ENCODE data around the gene RIPK1.
"Not testable (repeated sequence)": the region's sequence is repeated elsewhere in the genome, so short reads cannot be mapped to it uniquely, and the experiment has no call there.

RIPK1 gene

GRCh38 chr6:3156184-3157130 is 88.2 kb downstream of the RIPK1 start:
- H3K27me3 ChIP-seq (replicated peaks); in situ Hi-C loops (cut with HindIII; ENCODE audit: low pct_ligation_motif_present, low sequenced_read_pairs); DNase-seq: not testable (repeated sequence)
- Histone ChIP-seq H3K27ac (peak overlapping the region; percentile 91), H3K36me3 (replicated peaks) (peaks cover 27% of the 10 kb centered on the region), H3K4me3 (ENCODE audit: low read depth, low read length) (peak overlapping the region; percentile 70)
- TF ChIP-seq CTCF (IDR thresholded peaks at IDR 0.05; ENCODE audit: low read depth, low read length, missing control alignments), result peak; percentile 3

DNA sequence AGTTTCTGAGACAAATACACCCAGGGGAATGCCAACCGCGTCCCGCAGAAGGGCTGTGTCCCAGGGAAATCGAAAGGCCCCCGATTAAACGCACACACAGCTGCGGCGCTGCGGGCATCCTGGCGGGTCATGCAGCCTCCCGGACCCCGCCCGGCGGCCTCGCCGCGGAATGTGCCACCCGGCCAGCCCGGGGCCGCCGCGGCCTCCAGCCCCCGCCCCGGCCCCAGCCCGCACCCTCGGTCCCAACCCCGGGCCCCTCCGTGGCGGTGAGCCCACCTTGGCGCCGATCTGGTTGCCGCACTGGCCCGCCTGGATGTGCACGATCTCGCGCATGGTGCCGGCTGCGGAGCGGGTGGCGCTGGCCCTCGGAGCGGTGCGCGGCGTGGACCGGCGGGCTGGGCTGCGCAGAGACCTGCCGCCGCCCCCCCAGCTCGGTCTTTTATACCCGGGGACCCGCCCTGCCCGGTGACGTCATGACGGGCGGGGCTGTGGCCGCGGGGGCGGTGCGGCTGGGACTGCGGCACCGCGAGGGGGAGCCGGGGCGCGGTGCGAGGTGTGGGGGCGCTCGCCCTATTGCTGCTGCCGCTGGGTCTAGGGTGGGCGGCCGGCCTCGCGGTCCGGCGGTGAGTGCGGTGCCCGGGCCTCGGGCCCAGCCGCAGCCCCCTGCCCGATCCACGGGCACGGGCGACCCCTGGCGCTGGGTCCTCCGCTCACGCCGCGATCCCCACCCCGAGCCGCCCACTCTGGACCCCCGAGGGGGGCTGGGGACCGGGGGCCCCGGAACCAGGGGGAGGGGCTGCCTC is 89.0 kb downstream of the RIPK1 start, which contains the start of gene TUBB2A:
TSS of gene TUBB2A (minus strand) at position 414 of the 803 bp plus-strand sequence. CDS start at position 333, 81 bp downstream.
- peak within 1 kb of the TSS; percentile 70 for H3K4me3 ChIP-seq (ENCODE audit: low read depth, low read length)
- DNase-seq, result peak; percentile 59
- no peaks in the 10 kb centered on the region for H3K27me3 ChIP-seq (replicated peaks)
- H3K27ac ChIP-seq, result peak within 1 kb of the TSS; percentile 91
- TF ChIP-seq CTCF (IDR thresholded peaks at IDR 0.05; ENCODE audit: low read depth, low read length, missing control alignments), result peak; percentile 38
- in situ Hi-C loops (cut with HindIII; ENCODE audit: low pct_ligation_motif_present, low sequenced_read_pairs), result no loop called here
- H3K36me3 ChIP-seq (replicated peaks), result peaks cover 23% of the 10 kb centered on the region

DNA sequence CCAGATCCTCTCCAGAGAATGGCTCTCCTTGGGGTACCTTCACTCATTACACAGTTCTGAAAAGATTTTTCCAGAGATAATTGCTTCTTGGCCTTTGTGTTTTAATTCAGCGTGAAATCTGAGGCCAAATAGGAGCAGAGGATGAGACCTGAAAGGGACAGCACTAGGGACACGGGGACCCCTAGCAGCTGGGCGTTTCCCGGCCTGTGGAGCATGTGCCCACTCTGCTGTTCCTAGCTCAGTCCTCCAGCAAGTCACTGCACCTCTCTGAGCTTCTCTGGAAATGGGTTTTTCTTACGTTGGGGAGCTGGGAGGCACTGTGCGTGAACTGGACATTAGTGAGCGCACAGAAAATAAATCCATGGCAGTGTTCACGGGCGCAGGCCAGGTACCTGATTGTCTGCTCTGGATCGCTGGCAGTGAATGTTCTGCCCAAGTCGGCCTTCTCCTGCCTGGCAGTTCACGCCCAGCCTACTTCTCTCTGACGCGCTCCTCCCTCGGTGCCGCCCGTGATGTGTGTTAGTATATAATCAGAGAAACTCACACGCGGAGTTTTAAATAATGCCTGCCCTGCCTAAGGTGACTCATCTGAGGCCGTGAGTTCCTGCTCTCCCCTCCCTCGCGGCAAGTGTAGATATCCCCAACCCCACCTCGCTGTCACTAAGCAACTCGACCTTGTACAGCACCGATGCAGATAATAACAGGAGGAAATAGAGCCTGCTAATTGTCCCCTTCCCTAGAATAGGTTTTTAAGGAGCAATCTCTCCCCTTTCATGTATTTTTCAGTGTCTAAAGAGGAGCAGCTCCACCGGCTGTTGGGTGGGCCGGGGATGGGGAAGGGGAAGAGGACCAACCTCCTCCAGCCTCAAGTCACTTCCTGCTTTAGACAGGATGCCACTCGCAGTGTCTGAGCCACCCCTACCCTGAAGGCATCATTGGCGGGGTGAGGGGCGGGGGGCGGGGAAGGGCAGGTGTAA is 91.8 kb downstream of the RIPK1 start:
- TF ChIP-seq CTCF (IDR thresholded peaks at IDR 0.05; ENCODE audit: low read depth, low read length, missing control alignments), result no peak
- H3K36me3 ChIP-seq (replicated peaks), result peaks cover 7% of the 10 kb centered on the region
- DNase-seq, result no peak
- in situ Hi-C loops (cut with HindIII; ENCODE audit: low pct_ligation_motif_present, low sequenced_read_pairs), result no loop called here
- H3K27ac ChIP-seq, result no peak overlapping the region
- H3K4me3 ChIP-seq (ENCODE audit: low read depth, low read length), result no peak overlapping the region
- H3K27me3 ChIP-seq (replicated peaks), result no peaks in the 10 kb centered on the region

DNA sequence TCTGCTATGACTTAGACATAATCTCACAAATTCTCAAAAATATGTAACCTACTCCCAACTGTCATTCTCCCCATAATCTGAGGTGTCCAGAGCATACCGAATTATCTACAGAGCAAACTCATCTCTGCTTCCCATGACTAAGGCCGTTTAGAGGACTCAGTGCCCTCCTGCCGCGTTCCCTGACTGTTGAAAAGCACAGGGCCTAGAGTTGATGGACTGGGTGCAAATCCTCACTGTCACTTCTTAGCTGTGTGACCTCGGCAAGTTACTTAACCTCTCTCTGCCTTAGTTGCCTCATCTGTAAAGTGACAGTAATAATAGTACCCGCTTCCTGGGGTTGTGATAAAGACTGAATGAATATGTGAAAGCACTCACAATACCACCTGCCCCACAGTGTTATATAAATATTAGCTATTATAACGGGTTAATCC is 93.8 kb downstream of the RIPK1 start:
- no peak overlapping the region for H3K27ac ChIP-seq
- no peak for DNase-seq

More for the DNA sequence above, 93.8 kb downstream of the RIPK1 start:
- no peak overlapping the region for H3K4me3 ChIP-seq (ENCODE audit: low read depth, low read length)
- in situ Hi-C loops (cut with HindIII; ENCODE audit: low pct_ligation_motif_present, low sequenced_read_pairs), result no loop called here
- H3K36me3 ChIP-seq (replicated peaks), result no peaks in the 10 kb centered on the region
- no peak for TF ChIP-seq CTCF (IDR thresholded peaks at IDR 0.05; ENCODE audit: low read depth, low read length, missing control alignments)
- no peaks in the 10 kb centered on the region for H3K27me3 ChIP-seq (replicated peaks)

All from brain microvascular endothelial cell (primary cell).